Measurements from ENCODE around the gene ASB10.
A peak's percentile ranks its signal among the peaks of the same experiment; 100 is the strongest.

The ASB10 gene

GRCh38 chr7:151232091-151232916 is 45.3 kb upstream of the ASB10 start, which contains the start of gene CHPF2:
Gene CHPF2 (plus strand): TSS chr7:151232483. CDS start chr7:151234012, 1,529 bp downstream.
- DNase-seq (ENCODE audit: low read depth in 2 of 2): peak; percentile 87 to 88
- no peak for TF ChIP-seq CTCF (IDR thresholded peaks at IDR 0.05; ENCODE audit: low read depth, low read length)
- H3K4me3 ChIP-seq (replicated peaks in 1 of 2; ENCODE audit: low read depth in 2 of 2, low read length in 2 of 2): peak within 1 kb of the TSS; percentile 96 to 99

- no peak for TF ChIP-seq CTCF (IDR thresholded peaks at IDR 0.05; ENCODE audit: low read depth, low read length)
- no peak for DNase-seq (ENCODE audit: low read depth in 2 of 2)
- H3K4me3 ChIP-seq (replicated peaks in 1 of 2; ENCODE audit: low read depth in 2 of 2, low read length in 2 of 2): no peak overlapping the region
Observed at GRCh38 chr7:151231080-151231479, 44.0 kb upstream of the ASB10 start.

GRCh38 chr7:151229249-151229648 is 42.2 kb upstream of the ASB10 start:
- DNase-seq (ENCODE audit: low read depth in 2 of 2): no peak
- H3K4me3 ChIP-seq (replicated peaks in 1 of 2; ENCODE audit: low read depth in 2 of 2, low read length in 2 of 2): no peak overlapping the region
- no peak for TF ChIP-seq CTCF (IDR thresholded peaks at IDR 0.05; ENCODE audit: low read depth, low read length)

- peak overlapping the region; percentile 84 to 90 for H3K4me3 ChIP-seq (replicated peaks in 1 of 2; ENCODE audit: low read depth in 2 of 2, low read length in 2 of 2)
- TF ChIP-seq CTCF (IDR thresholded peaks at IDR 0.05; ENCODE audit: low read depth, low read length): no peak
- no peak for DNase-seq (ENCODE audit: low read depth in 2 of 2)
Observed at GRCh38 chr7:151228024-151228866, 41.2 kb upstream of the ASB10 start.

- peak within 1 kb of the TSS; percentile 84 to 90 for H3K4me3 ChIP-seq (replicated peaks in 1 of 2; ENCODE audit: low read depth in 2 of 2, low read length in 2 of 2)
- peak; percentile 99 for DNase-seq (ENCODE audit: low read depth in 2 of 2)
- no peak for TF ChIP-seq CTCF (IDR thresholded peaks at IDR 0.05; ENCODE audit: low read depth, low read length)
Observed at GRCh38 chr7:151226875-151227782, 40.1 kb upstream of the ASB10 start, which contains the start of gene ABCF2. Gene ABCF2 (minus strand): TSS chr7:151227205. CDS start chr7:151226458, 747 bp downstream.

- peak overlapping the region; percentile 84 to 90 for H3K4me3 ChIP-seq (replicated peaks in 1 of 2; ENCODE audit: low read depth in 2 of 2, low read length in 2 of 2)
- TF ChIP-seq CTCF (IDR thresholded peaks at IDR 0.05; ENCODE audit: low read depth, low read length): no peak
- no peak for DNase-seq (ENCODE audit: low read depth in 2 of 2)
Observed at GRCh38 chr7:151226560-151226874, 39.5 kb upstream of the ASB10 start.

Measured in cardiac fibroblast (primary cell).